GM12878 (cell line): ENCODE data around the gene TOP1. TPM values are rescaled to one million over a fixed set of nuclear protein-coding genes. Genes with fewer than 3 reads are reported as not detected.

ENCODE experiments used
- ATAC-seq: fragments of 200-7000 bp; cut with Tn5 transposase; 3 replicates; pipeline ENCODE4 v1.9.1; 2020; ENCODE audit warnings: mild to moderate bottlenecking, moderate library complexity
- BruUV-seq: library from RNA; stranded (reverse); fragments of 400-500 nt; replicated peaks from 2 replicates; lab custom pipeline; 2021; lab: Mats Ljungman, UMichigan
- CTCF ChIA-PET: fragments of 300-600 bp; sonication (Branson Sonifier 250); formaldehyde crosslinking; extraction: SDS; loops from one replicate; lab custom pipeline; 2021; ENCODE audit warnings: inconsistent platforms; lab: Yijun Ruan, JAX
- POLR2A ChIA-PET: fragments of 350-600 bp; formaldehyde crosslinking; extraction: SDS; loops from one replicate; lab custom pipeline; 2021; ENCODE audit warnings: inconsistent platforms; lab: Charles Lee
- RAD21 ChIA-PET: fragments of 300-600 bp; sonication (Branson Sonifier 250); formaldehyde crosslinking; loops from one replicate; lab custom pipeline; 2023; ENCODE audit warnings: antibody characterized with exemption; ENCODE audit not compliant: unreplicated experiment; lab: Charles Lee
- SMC1A ChIA-PET: fragments of 300-600 bp; sonication (Branson Sonifier 250); formaldehyde crosslinking; loops from one replicate; lab custom pipeline; 2023; ENCODE audit not compliant: unreplicated experiment, uncharacterized antibody; lab: Charles Lee
- DNase-seq: peaks from one replicate; pipeline ENCODE4 v3.0.0-alpha.2; 2011; ENCODE audit warnings: low read depth, low spot score
- FAIRE-seq: peaks from 3 replicates; lab custom pipeline; 2011; peaks lifted over from hg19 to GRCh38; lab: Jason Lieb, UNC
- H2AFZ ChIP-seq: 2 replicates; pipeline ENCODE4 v1.6.0; 2011; ENCODE audit warnings: low read depth, low read length, control low read depth; ENCODE audit not compliant: control insufficient read depth
- H3K27ac ChIP-seq: 2 replicates; pipeline ENCODE4 v1.5.1; 2011; ENCODE audit warnings: control low read depth; ENCODE audit not compliant: control insufficient read depth, insufficient read depth
- H3K27me3 ChIP-seq, 2 experiments: replicated peaks in 1 of 2; 2 replicates each; pipeline versions ENCODE4 v1.6.0 to v1.6.1; 2011; ENCODE audit warnings: low read length in 1 of 2; ENCODE audit not compliant: control insufficient read depth in 2 of 2, insufficient read depth in 2 of 2
- H3K36me3 ChIP-seq, 2 experiments: 2 replicates each; pipeline ENCODE4 v1.5.1; 2011; ENCODE audit warnings: low read length in 1 of 2; ENCODE audit not compliant: control insufficient read depth in 2 of 2, insufficient read depth in 2 of 2
- H3K4me1 ChIP-seq: 2 replicates; pipeline ENCODE4 v1.6.1; 2011; ENCODE audit warnings: mild to moderate bottlenecking, low read length, moderate library complexity, mixed read lengths; ENCODE audit not compliant: control insufficient read depth, insufficient read depth
- H3K4me2 ChIP-seq: 2 replicates; pipeline ENCODE4 v1.6.0; 2011; ENCODE audit warnings: control low read depth; ENCODE audit not compliant: control insufficient read depth, insufficient read depth
- H3K4me3 ChIP-seq: fragments of 200-600 bp; sonication (generic); 2 replicates; pipeline ENCODE4 v1.5.1; 2016
- H3K79me2 ChIP-seq: 2 replicates; pipeline ENCODE4 v1.6.0; 2011; ENCODE audit warnings: low read length; ENCODE audit not compliant: control insufficient read depth, insufficient read depth
- H3K9ac ChIP-seq: 2 replicates; pipeline ENCODE4 v1.8.0; 2011; ENCODE audit warnings: low read length, control low read depth, mixed read lengths; ENCODE audit not compliant: control insufficient read depth, insufficient read depth
- H3K9me3 ChIP-seq: replicated peaks from 3 replicates; pipeline ENCODE4 v1.5.1; 2011; ENCODE audit warnings: mild to moderate bottlenecking, low read length; ENCODE audit not compliant: control insufficient read depth, insufficient read depth
- H4K20me1 ChIP-seq: 2 replicates; pipeline ENCODE4 v1.6.0; 2011; ENCODE audit not compliant: control insufficient read depth, insufficient read depth
- CBX5 ChIP-seq: sonication (generic); IDR thresholded peaks from 2 replicates; pipeline ENCODE4 v1.6.1; 2016; ENCODE audit warnings: low read depth, moderate library complexity, mild to moderate bottlenecking, inconsistent platforms
- CEBPB ChIP-seq, 2 experiments: fragments of 150-350 bp in 1 of 2; IDR thresholded peaks; 2 replicates each; pipeline ENCODE4 v1.6.1; 2012 to 2014; ENCODE audit warnings: low read depth in 2 of 2, low read length in 2 of 2, borderline replicate concordance in 1 of 2, inconsistent platforms in 1 of 2
- CHD4 ChIP-seq: fragments of 200-600 bp; sonication (generic); IDR thresholded peaks from 2 replicates; pipeline ENCODE4 v1.6.1; 2016; ENCODE audit warnings: mild to moderate bottlenecking
- EGR1 ChIP-seq, 2 experiments: IDR thresholded peaks; 1 replicate in 1 of 2; 2 replicates in 1 of 2; pipeline ENCODE4 v1.6.1; 2011 to 2012; ENCODE audit warnings: low read depth in 2 of 2, low read length in 2 of 2, borderline replicate concordance in 1 of 2, mild to moderate bottlenecking in 1 of 2, moderate library complexity in 1 of 2
- HDAC6 ChIP-seq: fragments of 200-600 bp; sonication (generic); IDR thresholded peaks from one replicate; pipeline ENCODE4 v1.8.0; 2017; ENCODE audit warnings: antibody characterized with exemption; ENCODE audit not compliant: unreplicated experiment
- MEF2B ChIP-seq: fragments of 450-650 bp; IDR thresholded peaks from 2 replicates; pipeline ENCODE4 v1.6.1; 2018; ENCODE audit warnings: mild to moderate bottlenecking, moderate library complexity; ENCODE audit not compliant: partially characterized antibody, poor library complexity, severe bottlenecking
- MTA2 ChIP-seq: fragments of 450-650 bp; IDR thresholded peaks from 2 replicates; pipeline ENCODE4 v1.6.1; 2016; ENCODE audit warnings: low read depth, mild to moderate bottlenecking, moderate library complexity
- MYB ChIP-seq: fragments of 150-350 bp; IDR thresholded peaks from 2 replicates; pipeline ENCODE4 v1.6.1; 2014; ENCODE audit warnings: mild to moderate bottlenecking, low read depth, low read length, borderline replicate concordance
- NFYB ChIP-seq: IDR thresholded peaks from 2 replicates; pipeline ENCODE4 v1.6.1; 2011; ENCODE audit warnings: low read depth, mild to moderate bottlenecking, low read length, improper control_type of control experiment, moderate library complexity; ENCODE audit not compliant: insufficient read depth
- RBBP5 ChIP-seq: fragments of 200-600 bp; sonication (generic); conservative IDR thresholded peaks from 2 replicates; pipeline ENCODE4 v1.6.1; 2016
- SIN3A ChIP-seq: IDR thresholded peaks from 2 replicates; pipeline ENCODE4 v1.6.1; 2012; ENCODE audit warnings: low read depth, low read length, improper control_type of control experiment
- SIX5 ChIP-seq: IDR thresholded peaks from 2 replicates; pipeline ENCODE4 v1.6.1; 2011; ENCODE audit warnings: mild to moderate bottlenecking, low read depth, low read length, moderate library complexity; ENCODE audit not compliant: severe bottlenecking
- SMAD5 ChIP-seq: IDR thresholded peaks from 2 replicates; pipeline ENCODE4 v1.6.1; 2016; ENCODE audit warnings: antibody characterized with exemption, low read depth
- TARDBP ChIP-seq: IDR thresholded peaks from 2 replicates; pipeline ENCODE4 v1.6.1; 2016; ENCODE audit warnings: borderline replicate concordance
- USF2 ChIP-seq: IDR thresholded peaks from 2 replicates; pipeline ENCODE4 v1.6.1; 2011; ENCODE audit warnings: low read depth, low read length, improper control_type of control experiment, borderline replicate concordance
- ZNF217 ChIP-seq: fragments of 450-650 bp; IDR thresholded peaks from 2 replicates; pipeline ENCODE4 v1.6.1; 2017; ENCODE audit warnings: antibody characterized with exemption, mild to moderate bottlenecking
- WGBS: methylation state at CpG from one replicate; pipeline ENCODE4 v1.1.6; 2016; ENCODE audit warnings: low lambda C conversion rate; ENCODE audit not compliant: insufficient replicate concordance, insufficient coverage; ENCODE audit errors: missing lambda C conversion rate; 5-methylcytosine and 5-hydroxymethylcytosine counted together
- in situ Hi-C: fragments of 300-500 bp; cut with MboI; formaldehyde crosslinking; loops from 9 replicates; pipeline ENCODE4 v1.14.3; 2018; ENCODE audit warnings: mixed read lengths
- intact Hi-C: fragments of 100-400 bp; cut with micrococcal nuclease; formaldehyde crosslinking; loops from one replicate; pipeline ENCODE4 v1.14.2; 2022; ENCODE audit not compliant: unreplicated experiment
- polyA plus RNA-seq, 11 experiments: library from polyadenylated mRNA; depleted of rRNA in 4 of 11; unstranded in 6 of 11; stranded (reverse) in 5 of 11; fragments of >200 nt; fragmentation: Nextera tagmentation in 4 of 11; fragmentation: Illumina TruSeq in 1 of 11; extraction: Ambion mirVana in 4 of 11; extraction: Trizol in 1 of 11; gene quantifications; 1 replicate in 1 of 11; 2 replicates in 10 of 11; pipeline versions ENCODE4 v1.2.1 to v1.2.3, GENCODE V29; 2011 to 2016; ENCODE audit warnings: inconsistent platforms in 2 of 11, missing spikeins in 2 of 11, low read depth in 1 of 11
- total RNA-seq, 4 experiments: library from RNA; depleted of rRNA in 3 of 4; stranded (reverse); fragments of >200 nt in 3 of 4; fragmentation: Illumina TruSeq in 1 of 4; extraction: Trizol in 1 of 4; gene quantifications; 2 replicates each; pipeline versions ENCODE4 v1.2.1 to v1.2.3, GENCODE V29; 2013 to 2021

The TOP1 gene
- total and polyA plus RNA-seq, 10 of the 15 experiments (the other 5 are each of a cell fraction or from before 2014, with no cell fraction given) = 21.5 to 128 (median 47.3) TPM

GRCh38 chr20:41159547-41159946 lies 130.9 kb downstream of the TOP1 start:
- H3K4me3 ChIP-seq = no peak overlapping the region
- H3K36me3 ChIP-seq = peaks cover 17 to 41% of the 10 kb centered on the region in 2 experiments
- no peaks in the 10 kb centered on the region for H3K9me3 ChIP-seq
- no peak overlapping the region for H3K27ac ChIP-seq
- RAD21 ChIA-PET = interaction anchor here (4.5 to 5.8 kb wide), 3 partner anchors 17 to 25 kb away, joined by 19 to 72 read pairs (median 42); no protein-coding TSS in a partner anchor
- no peaks in the 10 kb centered on the region for H3K27me3 ChIP-seq
- SMC1A ChIA-PET = interaction anchor here (0.9 to 5.8 kb wide), 3 partner anchors 20 to 108 kb away, joined by 3 to 71 read pairs (median 70); partner anchors contain the start of gene PLCG1
- no peak overlapping the region for H3K4me2 ChIP-seq
- no peak overlapping the region for H3K9ac ChIP-seq
- H4K20me1 ChIP-seq = no peaks in the 10 kb centered on the region; the same call in none of the 2 replicates
- no peak overlapping the region for H2AFZ ChIP-seq
- CTCF ChIA-PET = interaction anchor here (0.7 to 7.5 kb wide), 5 partner anchors 10 to 181 kb away, joined by 3 to 105 read pairs (median 27); partner anchors contain the start of genes LPIN3 and PLCG1
- intact Hi-C loops = no loop called here
- no peak for TF ChIP-seq SIN3A
- peaks cover 39% of the 10 kb centered on the region for H3K4me1 ChIP-seq
- POLR2A ChIA-PET = interaction anchor here (5.1 to 5.7 kb wide), 2 partner anchors 17 to 25 kb away, joined by 29 to 84 read pairs; partner anchors contain the start of gene PLCG1
- no TSS peak for BruUV-seq
- WGBS = 99% methylated on average over 10 of the region's 10 CpGs
- H3K79me2 ChIP-seq = peaks cover 34% of the 10 kb centered on the region
- in situ Hi-C loops = no loop called here
- FAIRE-seq = no peak
- no peak for ATAC-seq
- no peak for DNase-seq

GRCh38 chr20:41160686-41161085 lies 132.1 kb downstream of the TOP1 start:
- in situ Hi-C loops = no loop called here
- H3K4me1 ChIP-seq = peaks cover 29% of the 10 kb centered on the region

More at GRCh38 chr20:41160686-41161085, 132.1 kb downstream of the TOP1 start:
- SMC1A ChIA-PET = interaction anchor here (0.9 to 1.3 kb wide), 2 partner anchors 19 to 110 kb away, joined by 3 to 4 read pairs; no protein-coding TSS in a partner anchor
- RAD21 ChIA-PET = interaction anchor here (1.4 kb wide), 1 partner anchor 12 kb away, joined by 4 read pairs; no protein-coding TSS in a partner anchor
- FAIRE-seq (no peak), DNase-seq (no peak), ATAC-seq (no peak)
- Histone ChIP-seq H3K27ac (no peak overlapping the region), H2AFZ (no peak overlapping the region), H3K36me3 (peaks cover 23 to 48% of the 10 kb centered on the region in 2 experiments), H3K4me3 (no peak overlapping the region), H3K79me2 (peaks cover 25% of the 10 kb centered on the region), H3K9ac (no peak overlapping the region), H3K27me3 (no peaks in the 10 kb centered on the region), H3K4me2 (no peak overlapping the region), H4K20me1 (no peaks in the 10 kb centered on the region; the same call in none of the 2 replicates), H3K9me3 (no peaks in the 10 kb centered on the region)
- 100% methylated on average over 2 of the region's 2 CpGs for WGBS
- no TSS peak for BruUV-seq
- intact Hi-C loops = no loop called here
- CTCF ChIA-PET = interaction anchor here (6.4 to 7.5 kb wide), 2 partner anchors 18 to 26 kb away, joined by 75 to 105 read pairs; partner anchors contain the start of gene PLCG1
- POLR2A ChIA-PET = no interaction called here
- no peak for TF ChIP-seq RBBP5
- no peak for TF ChIP-seq TARDBP
- no peak for TF ChIP-seq HDAC6
- TF ChIP-seq CEBPB (IDR thresholded peaks at IDR 0.05; ENCODE audit: borderline replicate concordance in 1 of 2, low read depth in 2 of 2, low read length in 2 of 2) = no peak
- no peak for TF ChIP-seq NFYB
- no peak for TF ChIP-seq SIX5
- no peak for TF ChIP-seq MTA2
- TF ChIP-seq USF2 = no peak
- TF ChIP-seq MEF2B = no peak
- no peak for TF ChIP-seq ZNF217
- no peak for TF ChIP-seq CHD4
- TF ChIP-seq SMAD5 = no peak
- TF ChIP-seq EGR1 (IDR thresholded peaks at IDR 0.05; ENCODE audit: borderline replicate concordance in 1 of 2, low read depth in 2 of 2, low read length in 2 of 2) = no peak
- TF ChIP-seq MYB = no peak
- no peak for TF ChIP-seq CBX5
